ENCODE data around the gene HRG.

- TF ChIP-seq CTCF (IDR thresholded peaks at IDR 0.05) (no peak), EZH2 (IDR thresholded peaks at IDR 0.05; ENCODE audit: borderline replicate concordance, insufficient read depth, low read depth, low read length, poor library complexity, severe bottlenecking) (no peak)
Observed at GRCh38 chr3:186687120-186687651, 21.4 kb downstream of the HRG start.
